ENCODE results near the gene HAS3.

HAS3 gene

GRCh38 chr16:69079697-69080096 is 25.8 kb upstream of the HAS3 start:
- FAIRE-seq, result no peak
- TF ChIP-seq POLR2A (IDR thresholded peaks at IDR 0.05; ENCODE audit: low read depth, low read length), result no peak
- no peak for DNase-seq (ENCODE audit: insufficient read length, low spot score)

GRCh38 chr16:69083306-69083941 is 22.0 kb upstream of the HAS3 start:
- no peak for FAIRE-seq
- TF ChIP-seq POLR2A (IDR thresholded peaks at IDR 0.05; ENCODE audit: low read depth, low read length), result no peak
- DNase-seq (ENCODE audit: insufficient read length, low spot score), result no peak

GRCh38 chr16:69084289-69084688 is 21.2 kb upstream of the HAS3 start:
- no peak for FAIRE-seq

GRCh38 chr16:69085032-69085695 is 20.3 kb upstream of the HAS3 start:
- no peak for TF ChIP-seq POLR2A (IDR thresholded peaks at IDR 0.05; ENCODE audit: low read depth, low read length)
- DNase-seq (ENCODE audit: insufficient read length, low spot score) (no peak), FAIRE-seq (no peak)

More at GRCh38 chr16:69084289-69084688, 21.2 kb upstream of the HAS3 start:
- no peak for TF ChIP-seq POLR2A (IDR thresholded peaks at IDR 0.05; ENCODE audit: low read depth, low read length)
- DNase-seq (ENCODE audit: insufficient read length, low spot score), result no peak

DNA sequence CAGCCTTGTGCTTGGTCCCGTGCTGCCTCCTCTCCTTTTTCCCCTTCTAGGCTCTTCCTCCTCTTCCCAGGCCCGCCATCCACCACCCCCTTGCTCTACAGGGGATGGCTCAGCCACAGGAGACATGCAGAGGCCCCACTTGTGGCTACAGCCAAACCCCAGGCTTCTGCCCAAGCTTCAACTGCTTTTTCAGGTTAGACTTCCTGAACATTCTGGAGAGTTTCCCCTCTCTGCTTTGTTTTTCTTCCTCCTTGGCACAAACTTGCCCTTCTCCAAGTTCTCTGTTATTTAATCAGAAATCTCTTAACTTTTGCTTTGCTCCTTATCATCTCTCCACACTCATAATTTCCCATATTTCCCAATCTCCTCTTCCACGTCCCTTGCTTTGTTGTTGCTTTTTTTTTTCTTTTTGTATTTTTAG is 18.3 kb upstream of the HAS3 start:
- no peak for FAIRE-seq
- no peak for TF ChIP-seq POLR2A (IDR thresholded peaks at IDR 0.05; ENCODE audit: low read depth, low read length)
- no peak for DNase-seq (ENCODE audit: insufficient read length, low spot score)

DNA sequence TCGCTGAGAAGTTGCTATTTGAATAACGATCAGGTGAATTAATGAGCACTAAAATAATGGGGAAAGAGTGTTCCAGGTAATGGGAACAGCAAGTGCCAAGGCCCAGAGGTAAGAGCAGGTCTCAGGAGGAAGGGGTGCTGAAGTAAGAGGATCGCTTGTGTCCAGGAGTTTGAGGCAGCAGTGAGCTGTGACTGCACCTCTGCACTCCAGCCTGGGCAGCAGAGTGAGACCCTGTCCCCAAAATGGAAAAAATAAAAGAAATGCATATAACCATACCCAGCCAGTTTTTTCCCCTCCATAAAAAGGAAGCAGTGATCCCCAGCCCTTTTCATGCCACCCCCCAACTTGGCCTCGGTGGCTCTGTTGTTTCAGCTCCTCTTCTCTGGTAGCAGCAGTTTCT is 16.8 kb upstream of the HAS3 start:
- no peak for TF ChIP-seq POLR2A (IDR thresholded peaks at IDR 0.05; ENCODE audit: low read depth, low read length)
- no peak for FAIRE-seq
- no peak for DNase-seq (ENCODE audit: insufficient read length, low spot score)

GRCh38 chr16:69089091-69089910 is 16.2 kb upstream of the HAS3 start:
- no peak for FAIRE-seq

DNA sequence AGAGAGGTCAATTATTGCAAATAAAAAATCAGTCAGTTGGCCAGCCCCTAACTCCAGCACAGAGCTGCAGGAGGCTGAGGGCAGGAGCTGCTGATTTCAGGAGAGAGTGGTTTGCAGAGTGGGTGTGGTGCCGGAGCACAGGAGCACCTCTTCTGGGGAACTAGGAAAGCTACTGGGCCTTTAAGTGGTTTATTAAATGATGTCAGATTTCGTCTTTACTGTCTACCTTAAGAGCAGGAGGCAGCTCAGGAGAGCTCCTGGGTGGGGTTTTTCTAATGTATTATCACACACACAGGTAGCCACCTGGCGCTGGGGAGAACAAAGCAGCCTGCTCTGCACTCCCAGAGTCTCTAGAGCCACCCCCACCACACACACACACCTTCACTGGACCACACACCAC is 11.5 kb upstream of the HAS3 start:
- DNase-seq (ENCODE audit: insufficient read length, low spot score), result no peak
- FAIRE-seq, result no peak
- TF ChIP-seq POLR2A (IDR thresholded peaks at IDR 0.05; ENCODE audit: low read depth, low read length), result no peak

More at GRCh38 chr16:69089091-69089910, 16.2 kb upstream of the HAS3 start:
- DNase-seq (ENCODE audit: insufficient read length, low spot score), result no peak
- TF ChIP-seq POLR2A (IDR thresholded peaks at IDR 0.05; ENCODE audit: low read depth, low read length), result no peak

GRCh38 chr16:69094501-69094900 is 11.0 kb upstream of the HAS3 start:
- TF ChIP-seq POLR2A (IDR thresholded peaks at IDR 0.05; ENCODE audit: low read depth, low read length), result no peak
- FAIRE-seq (no peak), DNase-seq (ENCODE audit: insufficient read length, low spot score) (no peak)

GRCh38 chr16:69095193-69095592 is 10.3 kb upstream of the HAS3 start:
- DNase-seq (ENCODE audit: insufficient read length, low spot score) (no peak), FAIRE-seq (no peak)
- TF ChIP-seq POLR2A (IDR thresholded peaks at IDR 0.05; ENCODE audit: low read depth, low read length), result no peak

- no peak for TF ChIP-seq POLR2A (IDR thresholded peaks at IDR 0.05; ENCODE audit: low read depth, low read length)
- DNase-seq (ENCODE audit: insufficient read length, low spot score), result no peak
- no peak for FAIRE-seq
Measured at GRCh38 chr16:69100071-69100691, 5.3 kb upstream of the HAS3 start.

DNA sequence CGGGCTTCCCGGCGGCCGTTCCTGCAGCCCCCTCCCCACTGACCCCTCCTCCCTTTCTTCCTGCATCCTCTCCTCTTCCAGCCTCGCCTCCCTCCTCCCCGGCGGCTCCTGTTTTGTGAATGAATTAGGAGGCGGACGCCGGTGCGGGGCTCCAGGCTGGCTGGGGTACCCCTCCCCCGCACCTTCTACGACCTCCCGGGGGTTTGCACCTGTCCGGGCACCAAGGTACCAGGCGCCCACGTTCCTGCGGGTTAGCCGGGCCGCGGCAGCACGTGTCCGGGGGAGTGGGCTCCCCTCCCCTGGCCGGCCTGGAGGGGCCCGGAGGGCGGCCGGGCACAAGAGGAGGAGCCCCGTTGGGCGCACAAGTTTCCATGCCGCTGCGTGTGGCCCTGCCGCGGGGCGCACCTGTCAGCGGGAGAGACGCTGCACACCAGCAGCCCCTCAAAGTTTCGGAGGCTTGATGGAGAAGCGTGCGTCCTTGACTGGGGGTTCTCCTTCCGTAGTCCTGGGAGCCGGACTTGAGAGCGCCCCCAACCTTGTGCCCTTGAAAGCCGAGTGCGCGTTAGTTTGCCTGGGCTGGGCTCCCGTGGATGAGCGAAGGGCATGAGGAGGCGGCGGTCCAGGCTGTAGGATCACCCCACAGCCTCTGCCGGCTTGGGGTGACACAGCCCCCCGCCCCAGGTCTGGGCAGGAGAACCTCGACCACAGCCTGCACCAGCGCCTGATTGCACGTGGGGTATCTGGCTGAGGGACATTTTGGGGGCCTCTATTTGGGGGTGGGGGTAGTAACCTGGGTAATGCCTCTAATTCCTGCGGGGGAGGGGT is 1.2 kb downstream of the HAS3 start:
- no peak for TF ChIP-seq POLR2A (IDR thresholded peaks at IDR 0.05; ENCODE audit: low read depth, low read length)
- DNase-seq (ENCODE audit: insufficient read length, low spot score), result no peak
- FAIRE-seq, result no peak

GRCh38 chr16:69107316-69107962 is 2.0 kb downstream of the HAS3 start:
- DNase-seq (ENCODE audit: insufficient read length, low spot score) (no peak), FAIRE-seq (no peak)
- TF ChIP-seq POLR2A (IDR thresholded peaks at IDR 0.05; ENCODE audit: low read depth, low read length), result no peak

Data from H54 (cell line).